ENCODE results near the gene PRDM10.
A peak's percentile ranks its signal among the peaks of the same experiment; 100 is the strongest.

Gene PRDM10

GRCh38 chr11:129933891-129934290, 68.7 kb downstream of the PRDM10 start:
- H3K4me3 ChIP-seq (ENCODE audit: low read length) = no peak overlapping the region
- no peak for TF ChIP-seq ZNF274 (IDR thresholded peaks at IDR 0.05; ENCODE audit: low read depth, low read length)

- no peak for TF ChIP-seq ZNF274 (IDR thresholded peaks at IDR 0.05; ENCODE audit: low read depth, low read length)
These were observed 69.4 kb downstream of the PRDM10 start for GRCh38 chr11:129933262-129933661.

GRCh38 chr11:129932381-129933067, 70.1 kb downstream of the PRDM10 start:
- no peak for TF ChIP-seq ZNF274 (IDR thresholded peaks at IDR 0.05; ENCODE audit: low read depth, low read length)
- no peak overlapping the region for H3K4me3 ChIP-seq (ENCODE audit: low read length)

More at GRCh38 chr11:129933262-129933661, 69.4 kb downstream of the PRDM10 start:
- H3K4me3 ChIP-seq (ENCODE audit: low read length) = no peak overlapping the region

GRCh38 chr11:129930743-129931142, 71.9 kb downstream of the PRDM10 start:
- H3K4me3 ChIP-seq (ENCODE audit: low read length) = no peak overlapping the region
- no peak for TF ChIP-seq ZNF274 (IDR thresholded peaks at IDR 0.05; ENCODE audit: low read depth, low read length)

- H3K4me3 ChIP-seq (ENCODE audit: low read length) = no peak overlapping the region
- TF ChIP-seq ZNF274 (IDR thresholded peaks at IDR 0.05; ENCODE audit: low read depth, low read length) = no peak
These were observed 72.3 kb downstream of the PRDM10 start for GRCh38 chr11:129930296-129930695.

GRCh38 chr11:129929721-129930120, 72.9 kb downstream of the PRDM10 start:
- no peak for TF ChIP-seq ZNF274 (IDR thresholded peaks at IDR 0.05; ENCODE audit: low read depth, low read length)
- no peak overlapping the region for H3K4me3 ChIP-seq (ENCODE audit: low read length)

- H3K4me3 ChIP-seq (ENCODE audit: low read length) = no peak overlapping the region
- TF ChIP-seq ZNF274 (IDR thresholded peaks at IDR 0.05; ENCODE audit: low read depth, low read length) = no peak
These were observed 73.5 kb downstream of the PRDM10 start for GRCh38 chr11:129928923-129929692.

GRCh38 chr11:129922674-129923073, 80.0 kb downstream of the PRDM10 start:
- TF ChIP-seq ZNF274 (IDR thresholded peaks at IDR 0.05; ENCODE audit: low read depth, low read length) = no peak
- no peak overlapping the region for H3K4me3 ChIP-seq (ENCODE audit: low read length)

GRCh38 chr11:129918361-129918760, 84.3 kb downstream of the PRDM10 start:
- no peak for TF ChIP-seq ZNF274 (IDR thresholded peaks at IDR 0.05; ENCODE audit: low read depth, low read length)
- H3K4me3 ChIP-seq (ENCODE audit: low read length) = no peak overlapping the region

- no peak overlapping the region for H3K4me3 ChIP-seq (ENCODE audit: low read length)
- TF ChIP-seq ZNF274 (IDR thresholded peaks at IDR 0.05; ENCODE audit: low read depth, low read length) = no peak
These were observed 85.4 kb downstream of the PRDM10 start for GRCh38 chr11:129917231-129917630.

- TF ChIP-seq ZNF274 (IDR thresholded peaks at IDR 0.05; ENCODE audit: low read depth, low read length) = no peak
These were observed 91.3 kb downstream of the PRDM10 start for GRCh38 chr11:129911298-129911697.

GRCh38 chr11:129910360-129910759, 92.3 kb downstream of the PRDM10 start:
- no peak overlapping the region for H3K4me3 ChIP-seq (ENCODE audit: low read length)
- TF ChIP-seq ZNF274 (IDR thresholded peaks at IDR 0.05; ENCODE audit: low read depth, low read length) = no peak

More at GRCh38 chr11:129911298-129911697, 91.3 kb downstream of the PRDM10 start:
- no peak overlapping the region for H3K4me3 ChIP-seq (ENCODE audit: low read length)

GRCh38 chr11:129905402-129905801, 97.2 kb downstream of the PRDM10 start:
- H3K4me3 ChIP-seq (ENCODE audit: low read length) = no peak overlapping the region
- TF ChIP-seq ZNF274 (IDR thresholded peaks at IDR 0.05; ENCODE audit: low read depth, low read length) = no peak

- peak overlapping the region; percentile 96; the same call in 1 of the 2 replicates for H3K4me3 ChIP-seq (ENCODE audit: low read length)
These were observed 106.6 kb downstream of the PRDM10 start for GRCh38 chr11:129896062-129896461.

More at GRCh38 chr11:129896062-129896461, 106.6 kb downstream of the PRDM10 start:
- TF ChIP-seq ZNF274 (IDR thresholded peaks at IDR 0.05; ENCODE audit: low read depth, low read length) = no peak
